HG02973 (cell line): ENCODE results near the gene LZTR1.
"Not testable (repeated sequence)": the region's sequence is repeated elsewhere in the genome, so short reads cannot be mapped to it uniquely, and the experiment has no call there.

Source experiments
- ATAC-seq: cut with Tn5 transposase; IDR thresholded peaks from one replicate; pipeline ENCODE4 v1.9.1; 2021; ENCODE audit warnings: moderate library complexity; ENCODE audit not compliant: unreplicated experiment

Gene LZTR1

DNA sequence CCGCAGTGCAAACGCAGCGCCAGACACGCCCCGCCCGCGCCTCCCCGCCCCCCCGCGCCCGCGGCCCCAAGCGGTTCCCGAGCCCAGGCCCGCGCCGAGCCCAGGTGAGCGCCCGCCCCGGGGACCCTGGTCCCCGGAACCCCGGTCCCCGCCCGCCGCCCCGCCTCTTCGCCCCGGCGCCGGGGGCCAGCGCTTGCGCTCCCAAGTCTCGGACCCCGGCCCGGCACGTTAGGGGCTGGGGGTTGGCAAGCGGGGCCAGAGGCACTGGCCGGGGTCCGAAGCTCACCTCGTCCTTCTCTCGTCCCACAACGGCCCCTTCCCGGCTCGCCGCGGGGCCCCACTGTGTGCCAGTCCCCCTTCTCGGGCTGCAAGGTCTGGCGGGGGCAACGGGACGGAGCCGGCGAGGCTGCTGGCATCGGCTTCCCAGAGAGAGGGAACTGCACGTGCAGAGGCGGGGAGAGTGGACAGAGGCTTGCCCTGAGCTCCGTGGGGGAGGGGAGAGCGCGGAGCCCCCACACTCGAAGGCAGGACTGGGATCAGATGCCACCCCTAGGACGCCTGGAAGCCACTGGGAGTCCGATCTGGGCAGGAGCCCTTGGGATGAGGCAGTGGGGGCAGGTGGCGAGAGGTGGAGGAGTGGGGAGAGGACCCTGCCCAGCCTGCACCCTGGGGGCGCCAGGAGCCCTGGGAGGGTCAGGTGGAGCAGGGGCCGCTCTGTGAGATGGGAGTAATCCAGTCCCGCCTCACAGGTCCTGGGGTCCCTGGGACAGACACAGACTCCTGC is 16.8 kb upstream of the LZTR1 start:
- no peak for ATAC-seq

DNA sequence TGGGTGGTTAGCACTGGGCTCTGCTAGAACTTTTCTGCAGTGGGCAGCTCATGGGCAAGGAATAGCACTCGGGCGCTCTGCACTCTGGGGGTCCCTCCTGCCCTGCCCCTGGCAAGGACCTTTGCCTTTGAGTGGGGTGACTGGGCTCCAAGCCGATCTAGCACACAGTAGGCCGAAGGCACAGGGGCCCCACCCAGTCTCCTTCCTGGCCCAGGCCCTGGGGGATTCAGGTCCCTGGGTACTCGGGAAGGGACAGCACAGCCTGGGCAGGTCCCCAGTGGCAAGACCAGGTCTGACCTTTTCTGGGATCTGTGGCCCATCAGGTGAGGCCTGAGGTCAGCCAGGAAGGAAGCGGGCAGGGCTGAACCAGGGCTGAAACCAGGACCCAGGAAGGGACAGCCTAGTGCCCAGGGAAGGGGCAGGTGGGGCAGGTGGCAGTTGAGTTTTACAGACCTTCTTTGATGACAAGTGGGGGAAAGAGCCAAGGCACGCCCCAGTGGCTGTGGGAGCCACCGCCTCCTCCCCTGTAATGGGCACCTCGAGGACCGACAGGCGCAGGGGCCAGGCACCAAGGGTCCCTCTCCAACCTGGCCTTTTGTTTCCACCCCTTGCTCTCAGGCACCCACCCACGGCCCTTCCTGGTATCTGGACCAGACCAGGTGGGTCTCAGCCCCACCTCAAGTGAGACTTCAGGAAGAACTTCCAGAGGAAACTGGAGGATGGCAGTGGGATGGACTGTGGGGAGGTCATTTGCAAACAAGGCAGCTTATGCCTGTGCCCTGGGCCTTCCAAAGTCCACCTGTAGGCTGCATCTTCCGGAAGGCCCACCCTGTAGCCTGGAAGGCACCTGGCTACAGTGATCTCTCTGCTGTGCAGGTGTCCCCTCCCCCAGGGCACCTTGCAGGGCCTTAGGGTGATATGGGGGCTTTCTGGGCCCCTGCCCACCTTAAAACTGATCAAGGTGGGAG is 15.9 kb upstream of the LZTR1 start:
- no peak for ATAC-seq

DNA sequence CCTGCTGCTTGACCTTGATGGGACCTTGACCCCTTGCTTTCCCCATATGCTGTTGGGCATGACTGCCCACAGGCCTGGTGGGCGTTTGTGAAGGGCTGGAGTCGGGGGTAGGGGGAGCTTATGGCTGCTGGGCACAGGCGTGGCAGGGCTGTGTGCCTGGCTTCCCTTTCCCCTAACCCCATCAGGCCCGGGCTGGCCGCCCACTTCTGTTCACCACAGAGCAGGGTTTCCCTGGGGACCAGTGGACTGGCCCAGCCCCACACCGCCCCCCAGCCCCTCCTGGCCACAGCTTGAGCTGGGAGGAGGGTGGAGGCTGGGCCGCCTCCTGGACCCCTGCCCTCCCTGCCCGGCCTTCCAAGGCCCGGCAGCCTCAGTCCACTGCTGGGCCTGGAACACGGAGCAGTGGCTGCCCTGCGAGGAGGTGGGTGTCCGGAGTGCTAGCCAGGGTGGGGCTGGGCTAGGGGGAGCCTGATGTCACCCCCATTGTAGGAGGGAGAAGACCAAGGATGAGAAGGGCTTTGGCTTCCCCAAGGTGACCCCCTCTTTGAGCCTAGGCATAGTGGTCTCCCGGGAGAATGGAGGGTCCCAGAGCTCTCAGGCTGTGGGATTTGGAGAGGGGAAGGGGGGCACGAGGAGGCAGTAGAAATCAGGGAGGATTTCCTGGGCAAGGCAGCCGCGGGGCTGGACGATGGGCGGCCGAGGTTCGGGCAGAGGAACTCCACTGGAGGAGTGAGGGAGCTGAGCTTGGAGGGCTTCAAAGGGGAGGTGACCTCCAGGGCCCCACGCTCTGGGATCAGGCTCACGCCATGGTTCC is 15.0 kb upstream of the LZTR1 start, which contains the start of gene AIFM3:
AIFM3 (plus strand) TSS at position 373 of the 814 bp plus-strand sequence. CDS start 690 bp downstream, outside the sequence.
- ATAC-seq, result no peak

DNA sequence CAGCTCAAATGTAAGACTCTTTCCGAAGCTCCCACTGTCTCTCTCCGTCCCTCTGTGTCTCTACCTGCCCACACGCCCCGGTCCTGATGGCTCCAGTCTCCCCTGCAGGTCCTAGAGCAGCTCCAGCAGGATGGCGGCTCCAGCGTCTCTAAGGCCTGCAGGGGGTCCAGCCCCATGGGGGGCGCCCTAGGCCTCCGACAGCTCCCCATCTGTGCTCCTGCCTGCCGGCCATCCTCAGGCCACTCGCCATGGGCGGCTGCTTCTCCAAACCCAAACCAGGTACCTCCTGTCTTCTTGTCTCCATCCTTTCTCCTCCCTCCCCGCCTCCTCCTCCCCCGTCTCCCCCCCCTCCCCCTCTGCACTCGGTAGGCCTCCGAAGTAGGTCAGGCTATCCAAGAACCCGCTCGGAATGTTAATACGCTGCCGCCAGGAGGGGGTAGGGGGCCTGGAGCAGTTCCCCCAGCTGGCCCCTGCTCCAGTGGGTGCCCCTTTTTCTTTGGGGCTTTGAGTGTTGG is 14.3 kb upstream of the LZTR1 start:
- ATAC-seq, result no peak

DNA sequence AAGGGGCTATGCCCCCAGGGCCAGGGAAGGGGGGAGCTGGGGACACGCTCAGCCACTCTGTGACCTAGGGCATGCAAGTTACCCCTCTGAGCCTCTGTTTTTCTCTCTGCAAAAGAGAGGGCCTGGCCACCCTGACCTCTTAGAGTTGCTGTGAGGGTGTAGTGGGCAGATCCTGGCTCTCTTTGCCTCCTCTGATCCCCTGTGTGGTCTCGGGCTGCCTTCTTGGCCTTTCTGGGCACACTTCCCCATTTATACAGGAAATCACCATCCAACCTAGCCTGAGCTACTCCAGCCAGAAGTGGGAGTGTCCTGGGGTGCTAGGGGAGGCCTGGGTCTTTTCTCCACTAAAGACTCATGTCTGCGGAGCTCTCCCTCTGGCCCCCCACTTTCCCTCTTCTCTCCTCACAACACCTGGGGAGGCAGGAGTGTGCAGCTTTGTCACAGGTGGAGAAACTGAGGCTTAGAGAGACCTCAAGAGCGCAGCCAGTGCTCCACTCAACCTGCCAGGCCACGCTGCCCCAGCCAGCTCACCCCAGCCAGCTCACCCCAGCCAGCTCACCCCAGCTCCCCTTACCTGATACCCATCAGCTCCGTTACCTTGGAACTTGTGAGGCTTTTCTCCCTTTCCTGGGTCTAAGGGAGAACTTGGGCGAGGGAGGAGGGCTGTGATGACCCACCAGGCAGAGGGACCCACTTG is 13.7 kb upstream of the LZTR1 start:
- ATAC-seq, result no peak

DNA sequence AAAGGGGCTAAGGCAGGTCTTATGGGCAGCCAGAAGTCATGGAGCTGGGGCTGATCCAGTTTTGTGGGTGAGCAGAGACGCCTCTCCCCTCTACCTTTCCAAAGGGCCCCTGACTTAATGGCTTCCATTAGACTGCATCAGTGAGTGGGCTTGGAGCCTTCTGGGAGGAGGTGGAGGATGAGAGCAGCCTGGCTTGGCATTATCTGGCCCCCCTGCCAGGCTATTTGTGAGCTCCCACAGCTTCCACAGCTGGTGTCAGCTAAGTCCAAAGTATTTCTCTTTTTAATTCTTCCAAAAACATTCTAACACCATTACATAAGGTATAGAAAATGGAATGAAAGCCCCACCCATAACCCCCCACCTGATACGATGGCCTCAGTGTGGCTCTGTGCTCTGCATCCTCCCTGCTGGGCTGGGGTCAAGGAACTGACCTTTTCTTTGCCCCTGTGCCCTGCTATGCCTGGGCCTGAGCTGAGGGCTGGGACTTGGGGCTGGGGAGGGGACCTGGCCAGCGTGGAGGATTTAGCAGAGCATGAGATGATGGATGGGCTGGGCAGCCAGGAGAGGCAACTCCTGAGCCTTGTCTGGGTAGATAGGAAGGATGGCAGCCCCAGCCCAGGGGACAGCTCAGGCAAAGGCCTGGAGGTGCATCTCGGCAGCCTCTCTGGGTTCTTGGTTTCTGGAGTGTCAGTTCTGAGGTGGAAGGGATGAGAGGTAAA is 11.0 kb upstream of the LZTR1 start:
- no peak for ATAC-seq

DNA sequence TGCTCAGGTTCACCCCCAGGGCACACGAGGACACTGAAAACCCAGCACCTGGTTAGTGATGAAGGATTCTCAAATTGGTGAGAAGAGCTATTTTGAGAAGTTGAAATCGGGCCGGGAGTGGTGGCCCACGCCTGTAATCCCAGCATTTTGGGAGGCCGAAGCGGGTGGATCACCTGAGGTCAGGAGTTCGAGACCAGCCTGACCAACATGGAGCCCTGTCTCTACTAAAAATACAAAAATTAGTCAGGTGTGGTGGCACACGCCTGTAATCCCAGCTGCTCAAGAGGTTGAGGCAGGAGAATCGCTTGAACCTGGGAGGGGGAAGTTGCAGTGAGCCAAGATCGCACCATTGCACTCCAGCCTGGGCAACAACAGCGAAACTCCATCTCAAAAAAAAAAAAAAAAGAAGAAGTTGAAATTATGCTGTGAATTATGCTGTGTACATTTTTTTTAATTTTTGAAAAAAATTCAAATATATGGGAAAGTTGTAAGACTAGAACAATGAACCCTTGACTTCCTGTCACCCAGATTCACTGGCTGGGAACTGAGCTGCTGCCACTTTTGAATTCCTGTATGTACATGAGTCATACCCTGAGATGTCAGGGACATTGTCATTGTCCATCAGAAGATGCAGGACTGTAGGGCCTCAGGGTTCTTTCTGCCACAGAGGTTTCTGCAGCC is 9.9 kb upstream of the LZTR1 start:
- not testable (repeated sequence) for ATAC-seq

DNA sequence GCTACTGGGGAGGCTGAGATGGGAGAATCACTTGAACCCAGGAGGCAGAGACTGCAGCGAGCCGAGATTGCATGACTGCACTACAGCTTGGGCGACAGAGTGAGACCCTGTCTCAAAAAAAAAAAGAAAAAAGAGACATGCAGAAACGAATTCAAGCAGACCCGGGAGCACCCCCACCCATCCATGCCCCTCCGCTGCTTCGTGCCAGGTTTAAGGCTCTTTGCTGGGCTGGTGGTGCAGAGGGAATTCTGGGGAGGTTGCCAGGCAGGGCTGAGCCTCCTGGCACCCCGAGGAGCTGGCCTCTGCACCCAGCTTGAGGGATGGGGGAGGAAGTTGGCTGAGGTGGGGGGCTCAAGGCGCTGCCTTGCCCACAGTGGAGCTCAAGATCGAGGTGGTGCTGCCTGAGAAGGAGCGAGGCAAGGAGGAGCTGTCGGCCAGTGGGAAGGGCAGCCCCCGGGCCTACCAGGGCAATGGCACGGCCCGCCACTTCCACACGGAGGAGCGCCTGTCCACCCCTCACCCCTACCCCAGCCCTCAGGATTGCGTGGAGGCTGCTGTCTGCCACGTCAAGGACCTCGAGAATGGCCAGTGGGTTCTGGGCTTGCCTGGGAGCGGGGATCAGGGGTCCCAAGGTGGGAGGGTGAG is 9.0 kb upstream of the LZTR1 start:
- no peak for ATAC-seq

DNA sequence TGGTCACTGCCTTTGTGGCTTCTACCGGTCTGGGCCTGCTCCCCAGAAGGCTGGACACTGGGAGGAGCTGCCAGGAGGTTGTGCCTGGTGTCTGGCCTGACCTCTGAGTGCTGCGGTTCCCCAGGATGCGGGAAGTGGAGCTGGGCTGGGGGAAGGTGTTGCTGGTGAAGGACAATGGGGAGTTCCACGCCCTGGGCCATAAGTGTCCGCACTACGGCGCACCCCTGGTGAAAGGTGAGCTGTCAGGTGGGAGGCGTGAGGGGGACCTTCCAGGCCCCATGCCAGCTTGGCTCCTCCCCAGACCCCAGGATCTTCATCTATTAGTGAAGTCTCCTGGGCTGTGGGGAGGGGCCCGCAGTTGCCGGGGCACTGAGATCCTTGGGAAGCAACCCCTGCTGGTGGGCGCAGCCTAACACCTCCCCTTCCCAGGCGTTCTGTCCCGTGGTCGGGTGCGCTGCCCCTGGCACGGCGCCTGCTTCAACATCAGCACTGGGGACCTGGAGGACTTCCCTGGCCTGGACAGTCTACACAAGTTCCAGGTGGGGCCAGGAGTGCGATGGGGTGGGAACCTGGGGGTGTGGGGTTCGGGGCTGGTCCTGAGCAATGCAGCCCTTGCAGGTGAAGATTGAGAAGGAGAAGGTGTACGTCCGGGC is 8.3 kb upstream of the LZTR1 start:
- ATAC-seq, result no peak

DNA sequence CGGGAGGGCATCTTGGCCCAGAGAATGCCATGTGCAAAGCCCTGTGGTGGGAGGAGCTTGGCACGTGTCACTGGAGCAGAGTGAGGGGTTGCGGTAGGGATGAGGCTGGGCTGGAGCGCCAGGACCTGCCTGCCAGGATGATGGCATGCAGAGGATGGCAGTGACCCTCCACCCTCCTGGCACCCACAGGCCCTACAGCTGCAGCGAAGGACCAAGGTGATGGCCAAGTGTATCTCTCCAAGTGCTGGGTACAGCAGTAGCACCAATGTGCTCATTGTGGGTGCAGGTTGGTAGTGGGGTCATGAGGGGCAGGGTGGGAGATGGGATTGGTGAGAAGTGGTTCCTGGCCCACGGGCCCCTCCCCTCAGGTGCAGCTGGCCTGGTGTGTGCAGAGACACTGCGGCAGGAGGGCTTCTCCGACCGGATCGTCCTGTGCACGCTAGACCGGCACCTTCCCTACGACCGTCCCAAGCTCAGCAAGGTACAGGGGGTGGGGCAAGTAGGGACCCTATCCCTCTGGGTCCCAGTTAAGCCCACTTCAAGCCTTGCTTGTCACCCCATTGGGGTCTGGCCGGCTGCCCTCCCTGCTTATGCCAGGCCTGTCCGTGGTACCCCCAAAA is 7.7 kb upstream of the LZTR1 start:
- ATAC-seq, result no peak

DNA sequence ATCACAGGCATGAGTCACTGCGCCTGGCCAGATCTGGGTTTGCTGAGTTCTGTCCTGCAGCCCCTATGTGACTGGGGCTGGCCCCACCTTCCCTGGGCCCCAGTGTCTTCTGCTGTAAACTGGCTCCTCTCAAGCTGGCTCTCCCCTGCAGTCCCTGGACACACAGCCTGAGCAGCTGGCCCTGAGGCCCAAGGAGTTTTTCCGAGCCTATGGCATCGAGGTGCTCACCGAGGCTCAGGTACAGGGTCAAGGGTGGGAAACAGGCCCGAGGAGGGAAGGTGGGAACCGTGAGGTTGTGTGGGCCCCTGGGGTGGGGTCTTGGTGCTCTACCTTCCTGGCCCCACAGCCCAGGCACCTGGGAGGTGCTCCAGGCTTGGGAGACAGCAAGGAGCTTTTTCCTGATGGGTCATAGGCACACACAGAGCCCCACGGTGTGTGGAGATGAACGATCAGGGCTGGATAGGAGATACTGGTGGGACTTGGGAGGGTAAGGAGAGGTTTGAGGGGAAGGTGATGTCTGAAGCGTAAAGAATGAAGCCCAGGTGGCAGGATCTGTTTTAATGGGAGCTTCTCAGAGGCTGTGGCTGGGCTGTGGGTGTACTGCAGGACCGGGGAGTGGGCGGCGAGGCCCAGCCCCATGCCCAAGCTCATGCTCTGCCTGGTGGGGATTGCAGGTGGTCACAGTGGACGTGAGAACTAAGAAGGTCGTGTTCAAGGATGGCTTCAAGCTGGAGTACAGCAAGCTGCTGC is 6.4 kb upstream of the LZTR1 start:
- no peak for ATAC-seq

DNA sequence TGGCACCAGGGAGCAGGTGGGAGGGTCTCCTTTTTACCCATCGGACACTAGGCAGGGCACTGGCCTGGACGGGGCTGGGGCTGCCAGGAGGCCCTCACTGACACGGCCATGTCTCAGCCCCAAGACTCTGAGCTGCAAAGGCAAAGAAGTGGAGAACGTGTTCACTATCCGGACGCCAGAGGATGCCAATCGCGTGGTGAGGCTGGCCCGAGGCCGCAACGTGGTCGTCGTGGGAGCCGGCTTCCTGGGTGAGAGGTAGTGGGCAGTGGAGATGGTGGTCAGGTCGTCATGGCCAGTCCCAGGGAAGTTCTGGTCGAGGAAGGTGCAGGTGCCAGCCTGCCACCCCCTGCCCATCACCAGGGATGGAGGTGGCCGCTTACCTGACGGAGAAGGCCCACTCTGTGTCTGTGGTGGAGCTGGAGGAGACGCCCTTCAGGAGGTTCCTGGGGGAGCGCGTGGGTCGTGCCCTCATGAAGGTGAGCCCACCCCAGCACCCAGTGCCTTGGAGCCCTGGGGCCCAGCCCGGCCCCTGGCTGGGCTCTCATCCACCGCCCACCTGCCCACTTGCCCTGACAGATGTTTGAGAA is 5.7 kb upstream of the LZTR1 start:
- ATAC-seq, result no peak

DNA sequence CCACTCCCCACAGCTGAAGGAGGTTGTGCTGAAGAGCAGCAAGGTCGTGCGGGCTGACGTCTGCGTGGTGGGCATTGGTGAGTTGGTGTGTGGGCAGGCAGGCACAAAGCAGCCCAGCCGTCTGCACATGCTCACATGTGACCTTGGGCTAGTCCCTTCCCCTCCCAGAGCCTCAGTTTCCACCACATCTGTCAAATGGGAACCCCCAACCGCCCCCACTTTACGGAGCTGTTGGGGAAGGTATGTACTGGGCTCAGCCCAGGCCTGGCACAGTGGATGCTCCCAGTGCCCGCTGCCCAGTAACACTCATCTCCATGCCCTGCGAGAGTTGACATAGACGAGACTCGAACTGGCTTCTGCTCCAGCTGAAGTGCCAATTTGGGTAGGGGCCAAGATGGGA is 5.1 kb upstream of the LZTR1 start:
- no peak for ATAC-seq

DNA sequence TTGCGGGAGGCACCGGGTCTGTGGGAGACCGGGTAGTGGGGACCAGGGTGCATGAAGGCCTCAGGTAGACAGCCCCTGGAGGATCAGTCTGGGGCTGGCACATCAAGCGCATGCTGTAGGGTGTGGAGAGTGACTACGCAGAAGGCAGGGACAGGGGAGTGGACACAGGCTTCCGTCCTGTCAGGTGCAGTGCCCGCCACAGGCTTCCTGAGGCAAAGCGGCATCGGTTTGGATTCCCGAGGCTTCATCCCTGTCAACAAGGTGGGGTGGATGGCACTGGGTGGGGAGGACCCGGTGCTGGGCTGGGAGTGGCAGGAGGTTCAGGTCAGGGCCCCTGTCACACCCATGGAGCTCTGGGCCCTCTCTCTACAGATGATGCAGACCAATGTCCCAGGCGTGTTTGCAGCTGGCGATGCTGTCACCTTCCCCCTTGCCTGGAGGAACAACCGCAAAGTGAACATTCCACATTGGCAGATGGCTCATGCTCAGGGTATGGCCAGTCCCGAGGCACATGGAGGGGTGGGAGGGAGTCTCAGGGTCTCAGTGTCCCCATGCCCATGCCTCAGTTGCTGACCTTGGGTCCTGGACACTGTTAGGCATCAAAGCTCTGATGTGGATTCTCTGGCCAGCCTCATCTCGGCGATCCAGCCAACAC is 4.5 kb upstream of the LZTR1 start:
- ATAC-seq, result no peak

DNA sequence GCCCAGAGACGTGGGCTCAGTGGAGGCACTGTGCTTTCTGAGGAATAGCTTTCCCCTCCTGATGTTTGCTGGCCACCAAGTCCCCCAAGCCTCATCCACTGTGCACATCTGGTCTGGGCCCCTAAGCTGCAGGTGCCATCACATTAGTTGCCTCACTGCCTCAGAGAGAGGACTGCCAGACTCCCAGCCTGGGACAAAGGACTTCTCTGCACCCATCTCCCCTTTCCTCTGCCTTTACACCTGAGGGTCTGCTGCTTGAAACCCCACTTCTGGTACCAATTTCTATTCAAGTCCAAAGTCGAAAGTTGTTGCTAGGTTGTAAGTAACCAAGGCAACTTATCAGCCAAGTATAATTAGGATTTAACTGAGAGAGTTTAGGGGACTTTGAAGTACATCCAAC is 3.7 kb upstream of the LZTR1 start:
- ATAC-seq, result no peak

DNA sequence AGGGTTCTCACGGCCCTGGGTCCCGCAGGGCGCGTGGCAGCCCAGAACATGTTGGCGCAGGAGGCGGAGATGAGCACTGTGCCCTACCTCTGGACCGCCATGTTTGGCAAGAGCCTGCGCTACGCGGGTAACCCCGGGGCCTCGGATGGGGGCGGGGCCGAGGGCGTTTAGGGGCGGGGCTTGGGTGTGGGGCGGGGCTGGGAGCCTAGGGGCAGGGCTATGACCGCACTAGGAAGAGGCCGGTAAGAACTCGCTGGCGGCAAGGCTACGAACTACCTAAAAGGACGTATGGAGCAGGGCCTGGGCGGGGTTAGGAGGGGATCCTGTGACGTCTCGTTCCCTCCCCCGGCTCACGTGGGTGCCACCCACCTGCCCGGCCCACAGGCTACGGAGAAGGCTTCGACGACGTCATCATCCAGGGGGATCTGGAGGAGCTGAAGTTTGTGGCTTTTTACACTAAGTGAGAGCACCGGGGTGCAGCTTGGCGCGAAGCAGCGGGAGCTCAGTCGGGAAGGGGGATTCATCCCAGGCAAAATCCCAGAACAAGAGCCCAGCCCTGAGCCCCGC is 2.8 kb upstream of the LZTR1 start:
- no peak for ATAC-seq
